NCI-H1105 (cell line): Measurements from ENCODE around the gene KCNK2.
"Not testable (repeated sequence)": the region's sequence is repeated elsewhere in the genome, so short reads cannot be mapped to it uniquely, and the experiment has no call there.

Experiments
- DNase-seq: peaks from one replicate; lab custom pipeline; 2025; lab: John Stamatoyannopoulos, UW

The KCNK2 gene

DNA sequence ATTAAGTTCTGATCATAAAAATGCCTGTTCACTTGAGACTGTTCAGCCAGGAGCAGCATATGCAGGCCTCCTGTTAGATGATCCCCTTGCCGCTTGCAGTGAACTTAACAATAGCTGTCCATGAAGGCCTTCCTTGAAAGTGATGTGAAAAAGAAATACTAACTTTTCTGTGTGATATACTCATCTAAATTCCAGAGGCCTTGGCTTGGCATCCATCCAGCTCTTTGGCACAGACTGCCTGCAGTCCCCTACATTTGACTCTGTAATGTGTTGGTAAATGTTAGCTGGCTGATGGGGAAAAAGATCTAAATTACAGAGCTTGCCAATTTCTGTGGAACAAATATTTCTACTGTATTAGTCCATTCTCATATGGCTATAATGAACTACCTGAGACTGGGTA, 73.7 kb downstream of the KCNK2 start:
- no peak for DNase-seq

DNA sequence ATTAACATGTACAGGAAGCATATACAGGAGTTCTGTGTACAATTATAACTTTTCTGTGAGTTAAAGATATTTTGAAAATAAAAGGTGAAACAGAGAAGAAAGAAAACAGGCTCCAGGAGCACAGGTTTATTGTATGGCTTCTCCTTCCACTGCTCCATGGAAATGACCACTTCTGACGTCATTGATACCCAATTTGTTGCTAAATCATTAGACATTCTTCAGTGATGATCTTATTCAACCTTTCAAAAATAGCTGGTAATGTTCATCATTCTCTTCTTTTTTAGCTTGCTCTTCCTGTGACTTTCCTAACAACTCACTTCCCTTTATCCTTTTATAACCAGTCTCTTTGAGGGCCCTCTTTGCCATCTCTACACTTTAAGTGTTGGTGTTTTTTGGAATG, 77.8 kb downstream of the KCNK2 start:
- no peak for DNase-seq

DNA sequence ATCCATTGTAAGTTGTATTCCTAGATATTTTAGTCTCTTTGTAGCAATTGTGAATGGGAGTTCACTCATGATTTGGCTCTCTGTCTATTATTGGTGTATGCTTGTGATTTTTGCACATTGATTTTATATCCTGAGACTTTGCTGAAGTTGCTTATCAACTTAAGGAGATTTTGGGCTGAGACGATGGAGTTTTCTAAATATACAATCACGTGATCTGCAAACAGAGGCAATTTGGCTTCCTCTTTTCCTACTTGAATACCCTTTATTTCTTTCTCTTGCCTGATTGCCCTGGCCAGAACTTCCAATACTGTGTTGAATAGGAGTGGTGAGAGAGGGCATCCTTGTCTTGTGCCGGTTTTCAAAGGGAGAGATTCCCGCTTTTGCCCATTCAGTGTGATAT, 80.6 kb downstream of the KCNK2 start:
- not testable (repeated sequence) for DNase-seq

DNA sequence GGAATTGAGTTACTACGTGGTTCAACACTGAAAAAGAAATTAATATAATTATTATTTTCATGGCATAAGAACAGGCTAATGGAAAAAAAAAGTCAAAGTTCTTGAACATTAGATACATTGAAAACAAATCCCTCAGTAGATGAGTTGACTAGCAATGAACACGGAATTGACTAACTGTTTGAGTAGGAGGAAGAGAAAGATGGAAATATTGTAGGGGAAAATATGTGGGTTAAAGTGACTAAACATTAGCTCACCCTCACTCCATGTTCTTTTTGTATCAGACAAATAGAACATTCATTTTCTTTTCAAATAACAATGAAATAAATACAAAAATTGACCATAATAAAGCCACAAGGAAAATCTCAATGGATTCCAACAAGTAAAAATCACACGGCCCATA, 84.3 kb downstream of the KCNK2 start:
- DNase-seq: no peak

DNA sequence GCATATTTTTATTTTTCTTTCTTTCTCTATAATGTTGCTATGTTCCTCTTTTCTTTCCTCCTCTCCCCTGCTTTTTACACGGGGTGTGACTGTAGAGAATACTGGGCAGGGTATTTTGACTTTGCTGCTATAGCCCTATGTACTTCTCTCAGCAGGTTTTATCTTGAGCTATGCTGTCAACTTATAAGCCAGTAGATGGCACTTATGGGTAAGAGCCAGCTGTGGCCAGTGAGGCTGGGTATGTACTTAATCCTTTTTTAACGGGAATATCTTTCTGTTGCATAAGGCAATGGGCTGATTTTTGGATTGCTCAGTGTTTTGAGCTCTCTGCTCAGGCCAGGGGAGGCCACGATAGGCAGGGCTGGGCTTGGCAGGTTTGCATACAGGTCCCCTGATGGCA, 99.0 kb downstream of the KCNK2 start:
- DNase-seq: no peak

DNA sequence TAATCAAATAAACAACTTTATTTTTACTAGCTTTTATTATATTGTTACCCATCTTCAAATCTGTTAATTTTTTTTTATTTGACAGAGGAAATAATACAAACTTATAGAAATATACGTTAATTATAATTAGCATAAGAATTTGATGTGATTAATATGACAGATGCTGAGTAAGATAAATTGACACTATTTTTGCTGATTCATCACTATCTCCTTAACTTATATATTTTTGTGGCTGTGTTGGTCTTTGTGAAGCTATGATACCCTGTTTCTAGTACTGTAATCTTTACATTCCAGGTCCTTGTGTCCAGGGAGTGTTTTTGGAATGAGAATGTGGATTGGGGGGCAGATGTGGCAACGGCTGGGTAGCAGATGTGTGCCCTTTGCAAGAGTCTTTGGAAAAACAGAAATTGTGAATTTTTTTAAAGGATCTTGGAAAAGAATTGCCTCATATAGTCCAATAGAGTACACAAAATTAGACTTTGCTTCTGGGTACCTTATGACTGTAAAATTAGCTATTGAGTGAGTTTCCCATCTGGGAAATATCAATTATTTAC, 102.6 kb downstream of the KCNK2 start:
- DNase-seq: no peak

DNA sequence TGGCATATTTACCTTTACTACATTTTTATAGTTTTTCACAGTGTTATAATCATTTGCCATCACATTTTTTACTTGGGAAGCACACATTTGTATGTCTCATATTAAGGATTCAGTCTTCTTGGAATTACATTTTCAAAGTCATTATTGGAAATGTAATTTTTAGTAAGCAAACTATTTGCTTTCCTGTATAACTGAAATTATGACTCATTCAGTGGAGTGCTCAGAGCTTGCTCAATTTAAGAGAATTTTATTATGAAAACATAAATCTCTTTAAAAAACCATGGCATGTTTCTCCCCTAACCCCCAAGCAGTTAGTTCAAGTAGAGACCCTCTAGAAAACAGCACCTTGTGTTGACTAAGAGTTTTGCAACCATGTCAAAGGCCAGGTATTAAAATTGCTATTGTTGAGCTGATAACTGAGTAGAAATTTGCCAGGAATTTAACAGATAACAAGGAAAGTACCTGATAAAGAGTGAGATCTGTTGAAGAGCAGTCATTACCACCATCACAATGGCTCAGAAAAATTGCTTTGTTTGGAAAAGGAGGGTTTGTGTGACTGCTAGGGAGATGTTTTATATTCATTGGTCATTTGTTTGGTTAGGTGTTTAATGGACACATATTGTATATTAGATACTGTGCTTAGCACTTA, 105.9 kb downstream of the KCNK2 start:
- DNase-seq: no peak

DNA sequence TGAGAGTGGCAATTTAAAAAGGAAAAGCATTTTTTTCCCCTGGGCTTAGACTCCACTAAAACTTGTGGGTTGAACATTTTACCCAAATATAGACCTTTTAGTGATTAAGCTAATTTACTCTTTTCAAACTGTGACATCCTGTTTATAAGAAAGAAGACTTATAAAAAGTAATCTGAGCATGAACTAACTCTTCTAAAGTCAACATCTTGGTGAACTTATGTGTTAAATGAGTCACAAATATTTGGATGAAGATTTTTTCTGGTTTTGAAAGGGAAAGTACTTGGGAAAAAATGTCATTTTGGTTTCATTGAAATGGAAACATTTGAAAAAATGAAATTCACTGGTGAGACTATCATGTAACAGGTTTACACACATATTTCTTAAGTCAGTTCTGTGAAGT, 109.8 kb downstream of the KCNK2 start:
- DNase-seq: no peak

DNA sequence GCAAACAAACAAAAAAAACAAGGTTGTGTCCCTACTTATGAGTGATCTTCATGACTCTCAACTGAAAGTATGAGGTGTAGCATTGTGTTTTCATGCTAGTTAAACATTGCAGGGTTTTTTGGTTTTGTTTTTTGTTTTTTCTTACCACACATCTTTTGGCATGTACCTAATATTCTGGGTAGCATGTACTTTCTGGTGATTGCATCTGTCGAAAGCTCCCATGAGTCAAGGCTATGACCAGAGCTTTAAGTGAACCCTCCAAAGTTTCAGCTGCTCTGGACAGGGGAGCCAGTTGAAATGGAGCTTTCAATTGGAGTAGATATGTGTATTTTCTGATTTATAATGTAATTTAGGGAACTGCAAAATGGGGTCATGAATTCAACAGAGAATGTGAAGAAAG, 115.5 kb downstream of the KCNK2 start:
- DNase-seq: no peak

DNA sequence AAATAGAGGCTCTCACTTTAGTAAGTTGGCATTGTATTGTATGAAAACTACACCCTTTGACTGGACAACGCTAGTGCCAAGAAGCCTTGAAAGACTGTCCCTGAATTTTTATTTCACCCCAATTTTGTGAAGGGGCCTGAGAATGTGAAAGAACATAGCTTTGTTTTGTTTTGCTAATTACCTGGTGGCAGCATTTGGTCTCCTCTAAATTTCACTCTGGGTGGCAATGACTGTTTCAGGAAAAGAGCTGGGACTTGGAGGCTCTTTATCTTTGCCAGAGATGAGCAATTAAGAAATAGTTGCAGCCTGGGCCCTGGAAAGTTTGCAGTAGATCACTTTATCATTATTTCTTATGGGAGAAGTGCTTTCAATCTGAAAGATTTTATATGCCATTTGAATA, 117.6 kb downstream of the KCNK2 start:
- no peak for DNase-seq

DNA sequence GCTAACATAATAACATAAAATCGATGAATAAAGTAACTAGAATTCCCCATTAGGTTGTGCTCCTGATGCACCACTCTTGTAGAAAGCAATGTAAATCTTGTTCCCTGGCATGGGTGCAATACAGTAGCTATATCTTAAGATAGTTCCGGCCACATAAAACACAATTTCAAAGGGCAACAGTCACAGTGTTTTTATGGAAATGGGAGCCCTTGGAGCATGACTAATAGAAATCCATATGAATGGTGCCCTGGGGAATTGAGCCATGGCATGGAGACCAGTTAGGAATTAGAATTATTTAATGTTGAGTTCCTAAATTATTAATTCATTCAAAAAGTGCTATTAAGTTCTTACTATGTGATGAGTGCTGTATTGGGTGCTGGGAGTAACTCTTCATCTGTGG, 118.7 kb downstream of the KCNK2 start:
- no peak for DNase-seq

DNA sequence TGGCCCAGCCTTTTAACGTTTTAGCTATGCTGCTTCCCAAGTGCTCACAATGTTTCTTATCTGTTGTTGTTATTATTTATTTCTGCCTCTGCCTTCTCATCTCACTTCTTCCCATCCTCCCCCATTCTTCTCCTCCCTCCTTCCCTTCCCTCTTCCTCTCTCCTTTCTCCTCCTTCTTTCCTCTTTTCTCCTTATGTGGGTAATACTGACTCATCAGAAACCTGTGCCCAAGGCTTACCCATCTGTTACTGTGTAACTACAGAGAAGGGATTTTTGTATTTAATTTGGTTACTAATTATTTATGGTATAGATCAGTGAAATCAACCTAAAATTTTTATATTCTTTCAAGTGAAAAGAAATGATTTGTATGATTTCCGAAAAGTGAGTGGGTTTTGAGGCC, 120.3 kb downstream of the KCNK2 start:
- DNase-seq: no peak

DNA sequence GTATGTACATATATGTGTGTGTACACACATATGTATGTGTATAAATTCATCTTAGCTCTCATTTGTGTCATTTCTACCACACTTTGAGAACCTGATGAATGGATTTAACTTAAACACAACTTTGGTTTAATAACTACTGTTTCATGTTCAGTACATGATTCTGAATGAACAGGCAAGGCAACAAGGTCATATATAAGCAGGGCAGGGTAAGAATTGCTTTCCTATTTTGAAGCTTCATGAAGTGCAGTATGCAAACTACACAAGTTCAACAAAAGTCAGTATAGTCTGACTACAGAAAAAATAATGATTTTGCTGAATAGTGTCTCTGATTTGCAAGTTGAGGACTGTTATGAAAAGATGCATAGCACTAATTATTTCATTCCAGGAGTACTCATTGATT, 127.6 kb downstream of the KCNK2 start:
- DNase-seq: no peak

DNA sequence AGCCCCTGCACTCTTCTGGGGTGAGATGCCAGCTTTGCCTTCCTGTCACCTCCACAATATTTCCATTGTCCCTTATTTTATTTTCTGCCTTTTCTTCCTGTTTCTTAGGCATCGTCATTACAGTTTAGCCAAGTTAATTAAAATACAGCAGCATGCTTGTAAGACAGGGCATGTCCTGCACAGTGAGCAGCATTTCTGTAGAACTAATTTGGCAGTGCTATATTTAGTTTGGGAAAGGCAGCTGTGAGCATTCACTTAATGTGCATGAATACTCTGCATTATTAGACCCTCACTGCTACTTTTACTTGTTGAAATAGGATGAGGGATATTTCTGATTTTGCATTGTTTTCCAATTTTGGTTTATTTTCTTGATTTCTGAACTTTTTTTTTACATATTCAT, 133.3 kb downstream of the KCNK2 start:
- no peak for DNase-seq

DNA sequence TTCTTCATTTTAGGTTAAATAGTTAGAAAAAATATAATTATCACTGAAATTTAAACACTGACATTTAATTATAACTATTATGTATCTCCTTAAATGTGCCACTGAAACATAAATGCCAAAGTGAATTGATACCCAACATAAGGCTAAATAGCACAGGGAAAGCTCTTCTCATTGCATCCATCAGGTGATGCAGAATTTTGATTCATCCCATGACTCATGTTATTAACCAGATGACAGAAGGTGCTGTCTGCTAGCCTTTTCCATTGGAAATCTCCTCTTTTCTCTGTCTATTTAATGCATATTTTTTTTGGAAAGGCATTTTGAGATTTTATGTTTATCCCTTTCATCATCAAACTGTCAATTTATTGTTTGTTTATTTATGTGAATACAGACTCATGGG, 136.8 kb downstream of the KCNK2 start:
- no peak for DNase-seq

DNA sequence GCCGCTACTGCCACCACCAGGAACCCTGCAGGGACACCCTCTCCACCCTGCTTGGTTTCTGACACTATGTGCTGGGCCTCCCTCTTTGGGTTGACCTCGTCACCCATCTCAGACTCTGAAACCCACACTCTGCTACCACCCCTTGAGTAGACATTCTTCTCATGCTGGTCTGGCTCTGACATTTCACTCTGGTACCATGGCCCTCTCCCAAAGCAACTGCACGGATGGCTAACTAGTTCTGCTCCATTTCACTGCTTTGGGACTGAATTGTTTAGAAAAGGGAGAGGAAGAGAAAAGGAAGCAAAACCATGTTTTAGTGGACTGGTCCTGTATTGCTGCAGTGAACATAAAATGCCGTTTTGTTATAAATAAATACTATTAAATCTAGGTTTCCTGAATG, 137.8 kb downstream of the KCNK2 start:
- no peak for DNase-seq

DNA sequence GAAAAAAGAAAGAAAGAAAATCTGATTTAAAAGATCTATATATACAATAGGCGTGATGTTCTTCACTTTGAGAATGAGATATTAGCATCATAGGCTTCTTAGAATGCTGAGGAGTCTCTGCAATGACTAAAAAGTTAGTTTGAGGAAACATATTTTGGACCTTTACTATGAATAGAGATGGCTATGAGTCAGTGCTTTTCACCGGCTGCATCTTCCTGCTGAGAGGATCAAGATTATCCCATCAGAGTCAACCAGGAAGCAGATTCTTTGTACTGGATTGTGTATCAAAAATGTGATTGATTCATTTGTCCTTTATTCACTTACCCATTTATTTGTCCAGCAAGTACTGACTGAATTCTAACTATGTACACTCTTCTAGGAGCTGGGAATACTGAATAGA, 144.2 kb downstream of the KCNK2 start:
- DNase-seq: no peak

DNA sequence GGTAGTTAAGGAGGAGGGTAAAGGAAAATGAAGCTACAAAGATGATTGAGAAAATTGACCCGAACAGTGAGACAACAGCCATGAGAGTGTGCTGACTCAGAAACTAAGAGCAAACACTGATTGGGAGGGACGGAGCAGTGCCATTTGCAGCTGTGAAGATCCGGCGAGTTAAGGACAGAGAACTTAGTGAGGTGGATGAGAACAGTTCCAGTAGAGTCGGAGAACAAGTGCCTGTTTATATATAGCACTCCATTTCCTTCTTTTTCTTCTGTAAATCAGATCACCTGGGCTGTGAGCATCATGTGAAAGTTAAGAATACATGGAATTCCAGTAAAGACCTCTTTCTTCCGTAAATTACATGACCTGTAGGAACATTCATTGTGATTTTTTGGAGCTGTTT, 145.7 kb downstream of the KCNK2 start:
- no peak for DNase-seq

DNA sequence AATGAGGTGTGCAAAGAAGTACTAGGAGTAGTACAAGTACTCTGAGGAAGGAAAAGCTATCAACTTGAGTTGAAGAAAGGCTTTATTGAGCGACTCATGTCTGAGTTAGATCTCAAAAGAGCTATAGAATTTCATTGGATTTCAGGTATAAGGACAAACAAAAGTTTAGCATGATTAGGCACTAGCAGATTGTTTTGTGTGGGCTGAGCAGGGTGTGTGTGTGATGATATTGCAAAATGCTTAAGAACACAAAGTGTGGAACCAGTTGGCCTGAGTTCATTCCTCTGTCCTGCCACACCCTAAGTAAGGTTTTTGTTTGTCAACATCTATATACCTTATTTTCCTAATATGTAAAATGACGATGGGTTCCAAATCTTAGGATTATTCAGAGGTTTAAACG, 158.9 kb downstream of the KCNK2 start:
- no peak for DNase-seq

DNA sequence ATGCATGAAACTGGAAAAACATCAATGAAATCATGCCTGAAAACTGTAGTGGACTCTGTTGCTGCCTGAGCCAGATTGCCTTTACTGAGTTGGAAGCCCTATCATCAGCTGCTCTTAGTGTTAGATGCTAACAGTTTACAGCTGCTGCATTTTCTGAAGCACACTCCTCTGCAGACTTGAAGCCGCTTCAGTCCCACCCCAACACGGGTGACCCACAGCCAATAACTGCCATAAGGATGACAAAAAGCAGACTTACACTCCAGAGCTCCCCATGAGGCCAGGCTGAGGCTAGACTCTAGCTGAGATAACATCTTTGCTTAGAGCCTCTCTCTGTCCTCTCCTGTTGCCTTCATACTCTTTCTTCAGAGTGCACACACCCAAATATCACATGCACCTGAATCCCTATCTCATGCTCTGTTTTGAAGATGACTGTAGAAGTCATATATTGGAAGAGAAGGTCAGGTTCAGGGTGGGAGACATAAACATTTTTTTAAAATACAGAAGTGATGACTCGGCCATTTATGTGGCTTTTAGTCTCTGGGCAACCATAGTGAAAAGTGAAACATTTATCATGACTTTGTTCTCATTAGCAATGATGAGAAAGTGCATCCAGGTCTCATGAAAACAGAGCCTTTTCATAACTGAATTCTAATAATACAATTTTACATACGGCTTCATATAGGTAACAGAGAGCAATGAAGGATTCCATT, 161.0 kb downstream of the KCNK2 start:
- DNase-seq: no peak

DNA sequence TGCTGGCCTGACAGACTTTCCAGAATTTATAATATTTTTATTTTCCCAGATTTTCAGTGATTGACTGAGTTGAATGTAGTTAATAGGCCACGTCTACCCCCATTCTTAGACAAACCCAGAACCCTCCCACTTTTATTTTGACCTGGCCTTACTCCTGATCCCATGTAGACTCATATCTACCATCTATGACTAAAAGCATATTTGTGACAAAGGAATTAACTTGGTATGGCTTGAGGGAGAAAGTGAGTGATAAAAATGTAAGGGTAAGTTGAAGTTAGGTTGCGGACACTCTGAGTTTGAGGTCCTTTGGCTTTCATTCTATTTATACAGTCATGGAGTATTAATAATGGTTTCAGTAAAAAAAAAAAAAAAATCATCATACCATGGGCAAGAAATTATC, 168.4 kb downstream of the KCNK2 start:
- DNase-seq: no peak

DNA sequence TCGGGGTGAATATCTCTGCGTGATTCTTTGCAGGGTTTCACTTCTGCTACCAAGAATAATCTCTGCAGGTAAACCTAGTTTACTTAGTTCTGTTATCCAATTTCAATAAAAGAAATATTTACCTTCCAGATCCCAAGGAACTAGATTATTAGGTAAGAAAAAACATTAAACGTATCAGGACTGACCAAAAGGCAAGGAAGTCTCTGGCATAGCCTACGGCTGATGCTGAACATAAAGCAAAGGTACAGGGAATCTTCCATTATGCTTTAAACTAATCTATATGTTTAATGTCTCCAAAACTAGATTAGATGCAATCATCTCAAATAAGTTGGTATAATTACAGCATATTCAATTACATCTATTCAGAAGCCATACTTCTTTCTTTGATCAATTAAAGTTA, 168.9 kb downstream of the KCNK2 start:
- no peak for DNase-seq

DNA sequence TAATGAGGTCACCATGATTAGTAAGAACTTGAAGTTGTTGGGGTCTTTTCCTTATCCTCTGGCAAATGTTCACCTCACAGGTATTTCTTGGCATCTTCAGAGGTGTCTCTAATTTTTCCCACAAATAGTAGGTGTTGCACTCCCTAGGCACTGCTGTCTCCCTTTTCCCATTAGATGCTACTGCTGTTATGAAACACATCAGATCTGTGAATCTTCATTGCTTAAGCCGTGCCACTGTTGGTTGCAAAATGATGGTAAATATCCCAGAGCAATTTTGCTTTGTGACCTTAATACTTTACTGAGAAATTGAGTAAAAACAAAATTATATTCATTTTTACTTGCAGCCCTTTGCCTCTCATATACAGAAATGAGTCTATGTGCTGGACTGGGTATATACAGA, 169.6 kb downstream of the KCNK2 start:
- no peak for DNase-seq
